GM19043 (cell line): Measurements from ENCODE around the gene AFAP1.

Source experiments
- ATAC-seq: cut with Tn5 transposase; IDR thresholded peaks from one replicate; pipeline ENCODE4 v1.9.1; 2021; ENCODE audit warnings: low read depth; ENCODE audit not compliant: unreplicated experiment

The AFAP1 gene

GRCh38 chr4:7732263-7732662 lies 207.4 kb downstream of the AFAP1 start:
- no peak for ATAC-seq

GRCh38 chr4:7731437-7731836 lies 208.2 kb downstream of the AFAP1 start:
- ATAC-seq, result no peak

- no peak for ATAC-seq
These were observed 211.9 kb downstream of the AFAP1 start for GRCh38 chr4:7727749-7728148.

- no peak for ATAC-seq
These were observed 212.8 kb downstream of the AFAP1 start for GRCh38 chr4:7726665-7727413.

GRCh38 chr4:7725951-7726350 lies 213.7 kb downstream of the AFAP1 start:
- ATAC-seq, result no peak

GRCh38 chr4:7723625-7724024 lies 216.0 kb downstream of the AFAP1 start:
- no peak for ATAC-seq

GRCh38 chr4:7722766-7723387 lies 216.8 kb downstream of the AFAP1 start:
- ATAC-seq, result no peak

- ATAC-seq, result no peak
These were observed 217.6 kb downstream of the AFAP1 start for GRCh38 chr4:7721984-7722551.

- ATAC-seq, result no peak
These were observed 220.1 kb downstream of the AFAP1 start for GRCh38 chr4:7719354-7720174.

- no peak for ATAC-seq
These were observed 221.6 kb downstream of the AFAP1 start for GRCh38 chr4:7717946-7718490.

- ATAC-seq, result no peak
These were observed 222.5 kb downstream of the AFAP1 start for GRCh38 chr4:7717161-7717560.

GRCh38 chr4:7716010-7716721 lies 223.5 kb downstream of the AFAP1 start:
- no peak for ATAC-seq

- no peak for ATAC-seq
These were observed 224.2 kb downstream of the AFAP1 start for GRCh38 chr4:7715271-7716009.

GRCh38 chr4:7714738-7715137 lies 224.9 kb downstream of the AFAP1 start:
- no peak for ATAC-seq

GRCh38 chr4:7714176-7714575 lies 225.5 kb downstream of the AFAP1 start:
- no peak for ATAC-seq

GRCh38 chr4:7713757-7714156 lies 225.9 kb downstream of the AFAP1 start:
- ATAC-seq, result no peak

GRCh38 chr4:7712021-7712671 lies 227.5 kb downstream of the AFAP1 start:
- ATAC-seq, result no peak

GRCh38 chr4:7711307-7711963 lies 228.2 kb downstream of the AFAP1 start:
- no peak for ATAC-seq
